Gastrocnemius medialis (tissue), 4 donors: ENCODE data around the gene TGDS.
"Not testable (repeated sequence)": the region's sequence is repeated elsewhere in the genome, so short reads cannot be mapped to it uniquely, and the experiment has no call there.

Experiments
- CTCF ChIP-seq, 5 experiments: fragments of 450-650 bp in 3 of 5; fragments of 200-600 bp in 2 of 5; sonication (generic) in 2 of 5; IDR thresholded peaks in 4 of 5; conservative IDR thresholded peaks in 1 of 5; 1 replicate in 4 of 5; 2 replicates in 1 of 5; pipeline ENCODE4 v1.5.1; 2016 to 2019; ENCODE audit warnings: antibody characterized with exemption in 5 of 5, mild to moderate bottlenecking in 3 of 5, moderate library complexity in 3 of 5
- POLR2A ChIP-seq, 2 donors: fragments of 450-650 bp; IDR thresholded peaks; one replicate each; pipeline ENCODE4 v1.6.1; 2017; ENCODE audit warnings: antibody characterized with exemption in 2 of 2, mild to moderate bottlenecking in 2 of 2, moderate library complexity in 2 of 2

- TF ChIP-seq CTCF (IDR thresholded peaks at IDR 0.05 in 4 of 5, conservative IDR thresholded peaks at IDR 0.05 in 1 of 5); POLR2A (IDR thresholded peaks at IDR 0.05): not testable (repeated sequence)
Observed at GRCh38 chr13:94532278-94532677, 63.7 kb downstream of the TGDS start.
